Measurements from ENCODE around the gene NCBP1.

Gene NCBP1

DNA sequence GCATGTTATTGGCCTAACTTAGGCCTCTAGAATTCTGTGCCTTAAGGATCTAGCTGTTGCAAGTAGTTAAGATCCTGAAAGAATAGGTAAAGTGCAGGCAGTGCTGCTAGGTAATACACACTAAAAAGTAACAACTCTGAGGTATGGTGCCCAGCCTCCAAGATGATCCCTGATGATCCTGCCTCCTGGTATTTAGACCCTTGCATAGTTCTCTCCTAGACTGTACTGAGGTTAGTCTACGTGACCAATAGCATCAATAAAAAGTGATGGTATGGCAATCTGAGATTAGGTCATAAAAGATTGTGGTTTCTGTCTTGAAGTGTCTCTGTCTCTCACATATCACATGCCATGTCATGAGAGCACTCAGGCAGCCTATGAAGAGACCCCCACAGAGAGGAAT, 9.7 kb upstream of the NCBP1 start:
- DNase-seq = no peak

DNA sequence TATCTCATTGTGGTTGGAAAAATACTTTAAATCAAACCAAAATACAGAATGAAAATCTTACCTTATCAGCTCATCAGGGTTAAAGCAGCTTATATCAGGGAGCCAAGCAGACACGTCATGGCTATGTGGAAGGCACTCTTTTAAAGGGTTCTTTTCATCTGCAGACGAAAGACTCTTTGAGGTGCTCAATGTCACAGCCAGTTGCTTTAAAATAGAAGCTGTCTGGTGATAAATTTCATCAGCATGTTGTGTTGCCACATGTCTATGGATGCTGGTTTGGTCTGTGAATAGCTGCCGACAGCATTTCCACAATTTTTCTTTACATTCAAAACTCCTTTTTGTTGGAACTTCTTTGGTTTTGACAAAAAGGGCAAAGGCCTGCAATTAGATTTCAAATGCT, 8.0 kb upstream of the NCBP1 start:
- no peak for DNase-seq

DNA sequence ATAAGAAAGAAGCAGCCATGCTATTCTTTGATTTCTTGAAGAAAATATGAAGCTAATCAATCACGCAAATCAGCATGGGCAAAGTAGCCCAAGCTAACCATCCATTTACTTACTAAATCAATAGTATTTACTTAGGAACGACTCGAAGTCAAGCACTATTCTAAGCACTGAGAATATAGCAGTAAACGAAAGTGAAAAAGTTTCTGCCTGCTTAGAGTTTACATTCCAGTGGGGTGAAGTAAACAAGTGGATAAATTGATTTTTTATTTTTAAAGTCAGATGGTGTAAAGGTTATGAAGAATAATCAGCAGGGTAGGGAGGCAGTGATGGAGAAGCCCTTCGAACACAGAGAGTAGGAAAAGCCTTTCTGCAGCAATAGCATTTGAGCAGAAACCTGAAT, 6.0 kb upstream of the NCBP1 start:
- DNase-seq = no peak

DNA sequence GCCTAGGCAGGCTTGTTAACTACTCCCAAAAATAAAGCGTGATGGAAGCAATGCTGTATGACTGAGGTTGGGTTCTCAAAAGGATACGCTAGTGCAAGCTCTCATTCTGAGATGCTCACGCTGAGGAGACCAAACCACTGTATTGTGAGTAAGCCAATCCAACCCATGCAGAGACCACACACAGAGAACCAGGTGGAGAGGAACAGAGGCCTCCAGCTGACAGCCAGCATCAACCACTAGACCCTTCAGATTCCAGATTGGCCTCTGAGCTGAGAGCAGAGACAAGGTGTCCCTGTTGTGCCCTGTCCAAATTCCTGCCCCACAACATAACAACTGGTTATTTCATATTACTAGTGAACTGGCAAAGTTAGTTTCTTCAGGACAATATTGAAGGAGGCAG, 5.0 kb upstream of the NCBP1 start:
- no peak for DNase-seq

DNA sequence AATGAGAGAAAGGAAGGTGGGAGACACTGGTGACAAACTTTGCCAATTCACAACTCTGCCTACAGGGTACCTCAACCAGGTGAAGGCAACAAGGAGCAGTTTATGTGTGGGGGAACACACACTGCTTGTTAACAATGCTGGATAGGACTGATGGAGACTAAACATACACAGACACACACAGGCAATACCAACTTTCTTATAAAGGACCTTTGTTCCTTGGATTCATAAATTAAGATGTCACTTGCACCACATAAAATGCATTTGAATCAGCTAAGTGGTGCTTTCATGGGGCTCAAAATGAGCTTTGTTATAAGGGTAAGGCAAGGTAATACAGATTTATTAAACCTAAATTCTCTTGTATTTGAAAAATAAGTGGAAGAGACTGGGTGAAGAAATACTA, 4.5 kb upstream of the NCBP1 start:
- DNase-seq = no peak

DNA sequence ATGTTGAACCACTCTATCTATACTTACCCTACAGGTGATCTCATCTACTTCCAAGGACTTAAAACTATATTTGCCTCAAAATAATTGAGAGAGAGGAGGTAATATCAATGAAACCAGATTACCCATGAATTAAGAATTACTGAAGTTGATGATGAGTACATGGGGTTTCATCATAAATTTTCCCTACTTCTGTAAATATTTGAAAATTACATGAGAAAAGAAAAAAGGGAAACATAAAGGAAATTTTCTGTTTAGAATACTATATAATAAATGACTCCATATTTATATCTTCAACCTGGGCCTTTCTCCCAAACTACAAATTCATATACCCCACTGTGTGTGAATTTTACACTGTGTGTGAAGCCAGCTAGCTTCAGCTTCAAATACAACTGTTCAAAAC, 3.0 kb upstream of the NCBP1 start:
- no peak for DNase-seq

DNA sequence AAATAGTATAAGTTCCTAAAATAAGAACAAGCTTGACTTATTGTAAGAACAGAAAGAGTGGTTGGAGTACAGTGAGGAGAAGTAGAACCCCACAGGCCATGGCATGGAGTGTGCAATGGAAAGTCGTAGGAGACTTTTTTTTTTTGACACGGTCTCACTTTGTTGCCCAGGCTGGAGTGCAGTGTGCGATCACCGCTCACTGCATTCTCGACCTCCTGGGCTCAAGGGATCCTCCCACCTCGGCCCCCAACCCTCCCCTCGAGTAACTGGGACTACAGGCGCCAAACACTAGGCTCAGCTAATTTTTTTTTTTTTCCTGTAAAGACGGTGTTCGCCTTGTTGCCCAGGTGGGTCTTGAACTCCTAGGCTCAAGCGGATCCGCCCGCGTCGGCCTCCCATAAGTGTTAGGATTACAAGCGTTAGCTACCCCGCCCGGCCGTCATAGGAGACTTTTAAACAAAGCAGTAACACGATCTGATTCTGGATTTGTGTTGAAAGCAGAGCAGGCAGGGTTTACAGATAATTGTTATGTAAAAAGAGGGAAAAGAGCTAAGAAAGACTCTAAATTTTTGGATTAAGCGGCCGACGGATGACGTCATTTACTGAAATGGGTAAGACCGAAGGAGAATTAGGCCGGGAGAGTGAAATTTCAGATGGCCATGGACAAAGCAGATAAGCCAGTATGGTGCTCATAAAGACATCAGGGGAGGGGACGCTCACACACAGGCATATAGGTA, 1.2 kb upstream of the NCBP1 start:
- no peak for DNase-seq

DNA sequence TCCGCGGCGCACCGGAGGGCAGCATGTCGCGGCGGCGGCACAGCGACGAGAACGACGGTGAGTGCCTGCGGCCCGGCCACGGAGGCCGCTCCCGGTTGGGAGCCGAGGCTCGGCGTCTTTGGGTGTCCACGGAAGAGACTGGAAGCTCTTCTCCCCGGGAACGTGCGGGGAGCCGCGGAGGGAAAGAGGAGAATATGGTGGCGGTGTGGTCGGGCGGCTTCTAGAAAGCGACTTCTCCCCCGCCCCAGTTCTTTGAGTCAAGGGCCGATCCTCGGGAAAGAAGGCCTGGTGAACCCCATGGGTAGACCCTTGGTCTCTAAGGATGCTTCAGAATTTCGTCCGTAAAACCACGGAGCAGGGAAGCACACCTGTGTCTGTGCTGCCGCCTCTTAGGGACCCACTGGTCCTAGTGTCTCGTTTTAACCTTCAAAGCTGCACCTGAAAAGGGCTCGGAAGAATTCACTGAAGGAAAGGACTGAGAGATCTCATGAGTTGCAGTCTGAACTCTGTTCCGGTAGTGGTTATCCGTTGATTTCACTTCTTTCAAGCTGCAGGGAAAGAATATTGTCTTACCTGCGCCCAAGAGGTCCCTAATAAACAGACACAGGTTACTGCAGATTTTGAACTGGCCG, 354 bp downstream of the NCBP1 start:
- peak in 1 of 5 experiments; percentile 43 for DNase-seq

DNA sequence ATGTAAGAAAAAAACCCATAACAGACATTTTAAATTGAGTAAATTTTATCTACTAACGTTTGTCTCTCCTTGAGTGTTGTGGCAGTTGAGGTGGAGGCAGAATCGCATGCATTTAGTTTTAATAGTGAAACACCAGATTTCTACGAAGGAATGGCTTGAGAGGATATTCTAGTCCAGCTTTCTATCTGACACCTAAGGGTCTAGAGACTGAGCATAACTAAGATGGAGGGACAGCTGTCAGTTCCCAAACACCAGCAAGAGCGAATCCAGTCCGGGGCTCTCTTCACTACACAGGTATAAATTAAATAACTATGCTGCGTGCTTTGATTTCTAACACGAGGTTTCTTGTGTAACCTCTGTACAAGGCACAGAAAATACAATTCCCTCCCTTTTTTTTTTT, 1.4 kb downstream of the NCBP1 start:
- DNase-seq = no peak

DNA sequence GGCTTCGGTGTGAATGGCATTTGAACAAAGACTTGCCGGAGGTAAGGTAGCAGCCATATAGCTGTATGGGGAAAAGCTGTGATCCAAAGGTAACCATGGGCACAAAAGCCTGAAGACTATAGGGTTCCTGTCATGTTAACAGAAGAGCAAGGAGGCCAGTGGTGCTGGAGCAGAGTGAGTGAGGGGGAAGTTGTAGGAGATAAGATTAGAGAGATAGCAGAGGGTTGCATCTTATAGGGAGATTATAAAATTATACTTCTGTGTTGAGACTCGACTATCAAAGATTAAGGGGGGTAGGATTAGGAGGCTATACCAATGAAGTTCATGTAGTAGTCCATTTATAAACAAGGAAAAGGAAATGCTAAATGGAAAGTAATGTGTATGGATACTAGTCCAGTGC, 3.3 kb downstream of the NCBP1 start:
- no peak for DNase-seq

DNA sequence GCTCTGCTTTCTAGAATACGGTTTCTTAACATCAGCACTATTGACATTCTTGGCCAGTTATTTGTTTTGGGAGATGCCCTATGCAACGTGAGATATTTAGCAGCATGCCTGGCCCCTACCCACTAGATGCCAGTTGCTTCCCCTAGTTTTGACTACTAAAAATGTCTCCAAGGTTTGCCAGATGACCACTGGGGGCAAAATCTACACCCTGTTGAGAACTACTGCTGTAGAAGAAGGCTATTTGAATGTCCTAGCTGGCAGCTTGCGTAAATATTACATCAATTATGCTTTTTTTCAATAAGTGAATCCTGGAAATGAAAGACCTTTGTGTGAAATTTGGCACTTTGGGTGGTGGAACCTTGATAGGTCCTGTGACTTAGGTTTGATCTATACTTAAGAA, 5.0 kb downstream of the NCBP1 start:
- peak in 1 of 5 experiments; percentile 14 for DNase-seq

DNA sequence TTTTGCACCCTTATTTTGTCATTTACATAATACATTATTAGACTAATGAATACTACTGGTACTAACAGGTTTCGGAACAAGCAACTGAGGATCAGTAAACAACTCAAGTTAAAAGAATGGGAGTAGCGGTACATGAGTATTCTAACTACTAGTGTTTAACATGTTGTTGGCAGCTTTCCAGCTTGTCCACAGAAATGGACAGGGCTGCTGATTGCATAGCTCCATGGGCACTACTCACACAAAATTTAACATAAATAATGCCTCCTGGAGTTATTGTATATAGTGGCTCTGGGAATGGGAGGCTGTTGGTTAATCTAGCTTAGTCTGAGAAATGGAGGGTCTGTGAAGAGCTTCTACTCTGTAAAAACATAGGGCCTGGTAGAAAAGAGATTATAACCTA, 6.7 kb downstream of the NCBP1 start:
- no peak for DNase-seq

DNA sequence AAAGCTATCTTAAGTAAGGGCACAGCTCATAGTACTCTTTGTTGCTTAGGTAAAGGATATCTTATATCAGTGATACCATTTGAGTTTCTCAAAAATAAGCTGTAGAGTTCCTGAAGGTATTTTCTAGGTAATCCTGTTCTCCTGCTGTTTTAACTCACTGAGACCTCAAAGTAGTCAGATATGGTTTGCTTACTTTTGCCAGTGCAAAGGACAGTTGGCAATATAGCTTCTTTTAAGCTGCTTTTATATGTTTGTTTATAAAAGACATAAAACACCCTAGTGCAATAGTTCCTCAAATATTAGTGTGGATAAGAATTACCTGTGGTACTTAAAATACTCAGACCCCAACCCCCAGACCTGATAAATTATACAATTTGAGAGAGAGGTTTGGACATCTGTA, 12.1 kb downstream of the NCBP1 start:
- no peak for DNase-seq

DNA sequence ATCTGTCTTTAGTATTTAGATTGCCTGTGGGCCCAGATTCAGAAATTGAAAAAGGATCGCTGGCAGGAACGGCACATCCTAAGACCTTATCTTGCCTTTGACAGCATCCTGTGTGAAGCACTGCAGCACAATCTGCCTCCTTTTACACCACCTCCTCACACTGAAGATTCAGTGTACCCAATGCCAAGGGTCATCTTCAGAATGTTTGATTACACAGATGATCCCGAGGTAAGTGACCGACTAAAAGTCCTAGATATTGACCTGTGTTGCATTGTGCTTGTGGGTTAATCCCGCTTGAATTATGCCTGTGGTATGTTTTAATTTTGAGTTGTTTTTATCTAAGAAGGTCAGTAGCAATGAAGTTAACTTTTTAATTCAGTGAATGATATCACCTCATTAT, 14.4 kb downstream of the NCBP1 start:
- no peak for DNase-seq

DNA sequence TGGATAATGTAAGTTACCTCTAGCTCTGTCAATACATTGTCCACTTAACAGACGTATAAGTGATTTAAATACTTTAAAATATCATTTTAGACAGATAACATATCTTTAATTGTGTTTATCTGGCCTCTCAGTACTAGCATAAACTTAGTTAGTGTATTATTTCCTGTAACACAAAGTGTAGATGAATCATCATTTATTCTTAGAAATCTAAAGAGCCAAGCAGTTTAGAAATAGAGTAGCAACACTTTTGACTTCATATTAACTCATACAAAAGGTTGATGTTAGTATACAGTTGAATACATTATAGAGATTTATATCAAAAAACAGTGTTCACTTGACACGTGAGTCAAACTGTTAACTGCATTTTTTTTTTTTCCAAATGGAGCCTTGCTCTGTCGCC, 18.0 kb downstream of the NCBP1 start:
- DNase-seq = no peak

DNA sequence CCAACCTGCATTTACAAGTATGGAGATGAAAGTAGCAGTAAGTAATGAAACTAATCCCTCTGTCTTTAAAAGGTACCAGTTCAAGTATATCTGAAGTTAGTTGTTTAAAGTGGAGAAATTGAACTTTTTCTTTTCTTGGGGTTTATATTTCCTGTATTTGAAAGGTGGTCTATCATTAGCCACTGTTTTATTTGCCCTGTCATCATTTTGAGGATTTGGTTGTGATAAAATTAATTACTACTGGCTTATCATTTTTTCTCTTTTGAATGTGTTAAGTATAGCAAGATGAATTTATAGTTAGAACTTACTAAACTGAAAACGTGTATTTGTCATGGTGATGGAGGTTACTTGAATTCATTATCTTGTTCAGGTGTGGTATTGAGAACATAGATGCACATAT, 25.1 kb downstream of the NCBP1 start:
- DNase-seq = no peak

DNA sequence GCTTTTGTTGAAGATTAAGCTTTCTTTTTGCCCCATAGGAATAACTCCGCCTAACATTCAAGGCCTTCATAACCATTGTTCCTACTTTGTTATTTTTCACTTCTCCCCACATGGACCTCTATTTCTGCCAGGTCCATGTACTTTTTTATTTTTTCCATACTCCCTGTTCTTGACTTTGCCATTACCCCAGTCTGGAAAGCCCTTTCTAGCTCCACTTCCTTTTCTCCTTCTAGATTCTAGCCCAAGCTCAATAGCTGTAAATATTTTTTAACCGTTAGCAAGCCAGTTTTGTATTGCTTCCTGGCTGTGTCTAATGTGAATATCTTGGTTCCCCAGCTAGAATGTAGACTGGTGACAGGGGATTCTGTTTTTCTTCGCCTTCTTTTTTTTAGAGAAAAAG, 26.1 kb downstream of the NCBP1 start:
- no peak for DNase-seq

DNA sequence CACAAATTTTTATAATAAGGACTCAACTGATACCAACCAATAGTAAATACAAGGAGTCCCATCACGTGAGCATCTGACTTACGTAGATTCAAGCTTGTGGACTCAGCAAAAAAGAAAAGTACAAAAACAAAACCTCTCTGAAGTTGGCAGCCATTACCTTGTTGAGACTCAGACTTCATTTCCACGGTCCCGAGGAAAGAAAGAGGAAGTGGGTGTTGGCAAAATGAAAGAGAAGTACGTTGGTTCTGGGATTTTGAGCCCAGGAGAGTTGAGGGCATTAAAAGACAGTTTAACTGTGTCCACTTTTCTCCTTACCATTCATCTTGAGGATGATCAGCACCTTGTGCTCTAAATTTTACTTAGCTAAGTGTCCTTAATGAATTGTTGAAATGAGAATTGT, 26.7 kb downstream of the NCBP1 start:
- DNase-seq = no peak

DNA sequence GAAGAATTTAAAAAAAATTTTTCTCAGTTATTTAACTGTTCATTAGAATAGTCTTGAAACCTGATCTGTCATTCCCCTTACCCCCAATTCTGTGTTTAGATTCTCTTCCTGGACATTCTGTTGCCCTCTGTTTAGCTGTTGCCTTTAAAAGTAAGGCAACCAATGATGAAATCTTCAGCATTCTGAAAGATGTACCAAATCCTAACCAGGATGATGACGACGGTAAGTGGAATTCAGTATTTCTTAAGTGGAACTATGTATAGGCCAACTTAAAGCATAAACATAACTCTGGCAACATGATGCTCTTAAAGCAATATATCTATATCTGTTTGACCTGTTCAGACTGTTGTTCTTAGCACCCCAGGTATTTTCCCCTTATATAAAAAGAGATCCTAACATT, 27.2 kb downstream of the NCBP1 start:
- DNase-seq = no peak

DNA sequence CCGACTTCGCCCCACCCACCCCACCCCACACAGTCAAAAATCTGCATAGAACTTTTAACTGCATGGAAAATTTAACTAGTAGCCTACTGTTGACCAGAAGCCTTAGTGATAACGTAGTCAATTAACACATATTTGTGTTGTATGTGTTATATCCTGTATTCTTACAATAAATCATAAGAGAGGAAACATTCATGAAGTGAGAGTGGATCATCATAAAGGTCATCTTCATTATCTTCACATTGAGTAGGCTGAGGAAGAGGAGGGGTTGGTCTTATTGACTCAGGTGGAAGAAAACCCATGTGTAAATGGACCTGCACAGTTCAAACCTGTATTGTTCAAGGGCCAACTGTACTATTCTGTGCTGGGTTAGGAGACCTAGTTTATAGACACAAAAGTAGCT, 32.1 kb downstream of the NCBP1 start:
- DNase-seq = no peak

DNA sequence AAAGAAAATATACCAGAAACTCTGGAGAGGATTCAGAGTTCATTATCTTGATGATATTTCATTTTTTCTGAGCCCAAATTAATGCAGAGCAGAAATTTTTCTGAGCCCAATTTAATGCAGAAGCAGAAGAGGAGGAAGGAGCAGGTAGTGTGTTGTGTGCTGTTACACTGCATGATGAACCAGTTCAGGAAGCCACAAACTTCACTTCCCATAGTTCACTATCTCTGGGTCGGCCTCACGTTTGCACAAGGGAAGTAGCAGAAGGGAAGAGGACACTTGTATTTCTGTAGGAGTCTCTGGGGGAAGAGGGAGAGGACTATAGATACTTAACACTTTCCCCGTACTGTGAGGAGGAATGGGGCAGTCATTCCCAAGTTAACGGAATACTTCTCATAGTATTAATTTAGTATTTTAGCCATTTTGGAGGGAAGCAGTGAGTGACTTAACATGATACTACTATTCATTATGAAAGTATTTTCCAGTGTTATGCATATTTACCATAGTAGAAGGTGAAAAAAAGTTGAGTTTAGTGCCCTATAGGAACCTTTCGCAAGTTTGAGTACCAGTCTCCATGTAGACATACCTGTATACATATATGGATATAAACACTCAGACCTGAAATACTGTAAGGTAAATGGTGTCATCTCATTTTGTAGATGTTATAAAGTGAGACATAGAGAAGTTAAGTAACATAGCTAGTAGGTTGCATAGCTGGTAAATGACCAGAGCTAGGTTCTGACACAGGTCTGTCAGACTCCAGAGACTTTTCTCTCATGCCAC, 33.5 kb downstream of the NCBP1 start:
- DNase-seq = peak in 1 of 5 experiments; percentile 8

DNA sequence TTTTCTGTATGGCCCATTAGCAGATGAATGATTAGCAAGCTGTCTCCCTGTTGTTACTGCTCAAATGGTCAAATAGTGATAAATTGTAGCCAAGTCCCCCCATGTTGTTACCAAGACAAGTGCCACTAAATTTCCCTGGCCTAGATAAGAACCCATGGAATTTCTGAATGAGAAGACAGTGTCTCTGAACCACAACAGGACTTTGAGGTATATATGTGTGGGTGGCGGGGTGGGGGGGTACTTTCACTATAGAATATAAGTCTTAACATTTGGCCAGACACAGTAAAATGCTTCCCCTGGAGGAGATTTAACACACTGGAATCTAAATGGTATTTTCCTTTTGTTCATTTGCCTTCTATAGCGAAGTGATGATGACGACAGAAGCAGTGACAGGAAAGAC, 34.9 kb downstream of the NCBP1 start:
- DNase-seq = peak in 1 of 5 experiments; percentile 7

DNA sequence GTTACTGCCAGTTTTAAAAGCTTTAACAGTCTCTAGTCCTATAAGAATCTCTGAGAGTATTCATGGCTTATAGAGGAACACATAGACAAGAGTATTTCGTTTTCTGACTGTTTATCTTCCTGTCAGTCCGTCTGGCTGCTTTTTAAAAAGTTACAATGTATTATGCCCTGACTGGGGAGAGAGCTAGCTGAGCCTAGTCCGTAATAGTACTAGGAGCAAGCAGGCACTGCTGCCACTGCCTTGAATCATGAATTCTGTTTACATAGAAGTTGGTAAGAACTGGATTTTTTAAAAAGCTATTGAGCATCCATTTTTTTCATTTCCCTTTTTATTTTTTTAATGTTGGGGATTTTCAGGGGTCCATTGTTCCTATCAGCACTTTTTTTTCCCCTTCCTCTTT, 37.0 kb downstream of the NCBP1 start:
- no peak for DNase-seq

DNA sequence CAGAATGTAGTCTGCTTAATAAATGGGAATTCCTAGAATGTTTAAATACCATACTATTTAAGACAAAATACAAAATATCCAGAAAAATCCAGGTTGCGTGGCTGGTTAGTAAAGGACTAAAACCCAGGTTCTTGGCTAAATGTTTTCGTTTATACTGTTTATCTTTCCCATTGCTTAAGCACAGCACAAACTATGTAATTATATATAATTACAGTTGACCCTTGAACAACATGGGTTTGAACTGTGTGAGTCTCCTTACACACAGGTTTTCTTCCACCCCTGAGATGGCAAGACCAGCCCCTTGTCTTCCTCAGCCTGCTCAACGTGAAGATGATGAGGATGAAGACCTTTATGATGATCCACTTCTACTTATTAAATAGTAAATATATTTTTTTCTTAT, 38.8 kb downstream of the NCBP1 start:
- no peak for DNase-seq

Data from T-helper 2 cell (primary cell).